IMR-90 (cell line): ENCODE data around the gene OGFOD2. TPM values are rescaled to one million over a fixed set of nuclear protein-coding genes. Genes with fewer than 3 reads are reported as not detected.
"Not testable (repeated sequence)": the region's sequence is repeated elsewhere in the genome, so short reads cannot be mapped to it uniquely, and the experiment has no call there.

ENCODE experiments used
- ATAC-seq: fragments of 200-7000 bp; cut with Tn5 transposase; 2 replicates; pipeline ENCODE4 v1.9.1; 2020; ENCODE audit warnings: low read depth, mild to moderate bottlenecking, moderate library complexity
- BruUV-seq: library from RNA; stranded (reverse); fragments of 400-500 nt; replicated peaks from 2 replicates; lab custom pipeline; 2021; lab: Mats Ljungman, UMichigan
- CTCF ChIA-PET: fragments of 300-600 bp; formaldehyde crosslinking; extraction: SDS; loops from one replicate; lab custom pipeline; 2021; ENCODE audit warnings: antibody characterized with exemption; lab: Yijun Ruan, JAX
- POLR2A ChIA-PET: fragments of 300-600 bp; sonication (Branson Sonifier 250); formaldehyde crosslinking; loops from one replicate; lab custom pipeline; 2022; ENCODE audit warnings: antibody characterized with exemption; ENCODE audit not compliant: unreplicated experiment; lab: Charles Lee
- DNase-seq: peaks from one replicate; pipeline ENCODE4 v3.0.0; 2013
- H2AFZ ChIP-seq: replicated peaks from 2 replicates; pipeline ENCODE3; 2013; ENCODE audit warnings: low read length, mild to moderate bottlenecking; ENCODE audit not compliant: poor library complexity
- H2AK5ac ChIP-seq: 2 replicates; pipeline ENCODE4 v1.6.1; 2013; ENCODE audit warnings: low read depth, low read length, inconsistent platforms
- H2AK9ac ChIP-seq: replicated peaks from 2 replicates; pipeline ENCODE3; 2013; ENCODE audit warnings: mild to moderate bottlenecking, low read depth, low read length, moderate library complexity; ENCODE audit not compliant: poor library complexity
- H2BK120ac ChIP-seq: 2 replicates; pipeline ENCODE4 v1.6.1; 2013; ENCODE audit warnings: low read depth, low read length, inconsistent platforms
- H2BK15ac ChIP-seq: 3 replicates; pipeline ENCODE4 v1.6.1; 2013; ENCODE audit warnings: low read depth, low read length, inconsistent platforms
- H2BK20ac ChIP-seq: 2 replicates; pipeline ENCODE4 v1.6.1; 2013; ENCODE audit warnings: low read depth, mild to moderate bottlenecking, inconsistent platforms, low read length, moderate library complexity
- H2BK5ac ChIP-seq: 2 replicates; pipeline ENCODE4 v1.6.1; 2013; ENCODE audit warnings: mild to moderate bottlenecking, low read depth, low read length, inconsistent platforms; ENCODE audit not compliant: poor library complexity, severe bottlenecking
- H3K14ac ChIP-seq: replicated peaks from 2 replicates; pipeline ENCODE4 v1.6.1; 2013; ENCODE audit warnings: low read depth, low read length, inconsistent platforms
- H3K18ac ChIP-seq: 2 replicates; pipeline ENCODE4 v1.6.1; 2013; ENCODE audit warnings: low read depth, low read length, control low read depth
- H3K23ac ChIP-seq: 2 replicates; pipeline ENCODE4 v1.6.1; 2013; ENCODE audit warnings: low read depth, low read length, inconsistent platforms
- H3K27ac ChIP-seq: 2 replicates; pipeline ENCODE4 v1.5.1; 2013; ENCODE audit warnings: mild to moderate bottlenecking, control low read depth, low read length; ENCODE audit not compliant: insufficient read depth
- H3K27me3 ChIP-seq: 2 replicates; pipeline ENCODE4 v1.6.1; 2013; ENCODE audit warnings: low read length; ENCODE audit not compliant: control insufficient read depth, insufficient read depth
- H3K36me3 ChIP-seq: 2 replicates; pipeline ENCODE4 v1.6.1; 2013; ENCODE audit warnings: low read length, mixed read lengths; ENCODE audit not compliant: control insufficient read depth, insufficient read depth
- H3K4ac ChIP-seq: 2 replicates; pipeline ENCODE4 v1.6.1; 2013; ENCODE audit warnings: low read depth, low read length, inconsistent platforms
- H3K4me1 ChIP-seq: 2 replicates; pipeline ENCODE4 v1.6.1; 2013; ENCODE audit warnings: low read length, mixed read lengths; ENCODE audit not compliant: control insufficient read depth, insufficient read depth
- H3K4me2 ChIP-seq: 2 replicates; pipeline ENCODE4 v1.6.1; 2013; ENCODE audit warnings: low read depth, mild to moderate bottlenecking, control low read depth, low read length, moderate library complexity
- H3K4me3 ChIP-seq: 2 replicates; pipeline ENCODE4 v1.5.1; 2013; ENCODE audit warnings: low read depth, mild to moderate bottlenecking, control low read depth, low read length, moderate library complexity; ENCODE audit not compliant: insufficient read depth
- H3K56ac ChIP-seq: 2 replicates; pipeline ENCODE4 v1.6.1; 2013; ENCODE audit warnings: low read length, inconsistent platforms; ENCODE audit not compliant: insufficient read depth; ENCODE audit errors: extremely low read depth
- H3K79me1 ChIP-seq, 2 experiments: 2 replicates each; pipeline ENCODE4 v1.6.1; 2013; ENCODE audit warnings: low read length in 2 of 2, inconsistent platforms in 1 of 2, low read depth in 1 of 2
- H3K9ac ChIP-seq: 2 replicates; pipeline ENCODE4 v1.6.1; 2013; ENCODE audit warnings: low read depth, low read length, control low read depth
- H3K9me1 ChIP-seq: 2 replicates; pipeline ENCODE4 v1.6.1; 2013; ENCODE audit warnings: low read length, inconsistent platforms; ENCODE audit not compliant: insufficient read depth
- H3K9me3 ChIP-seq: 2 replicates; pipeline ENCODE4 v1.6.1; 2013; ENCODE audit warnings: low read length; ENCODE audit not compliant: control insufficient read depth, insufficient read depth
- H4K20me1 ChIP-seq: 2 replicates; pipeline ENCODE4 v1.6.1; 2013; ENCODE audit warnings: low read length, inconsistent platforms; ENCODE audit not compliant: insufficient read depth
- H4K5ac ChIP-seq: 2 replicates; pipeline ENCODE4 v1.6.1; 2013; ENCODE audit warnings: mild to moderate bottlenecking, low read depth, low read length, control low read depth
- H4K8ac ChIP-seq, 2 experiments: 2 replicates each; pipeline ENCODE4 v1.6.1; 2013; ENCODE audit warnings: low read depth in 2 of 2, low read length in 2 of 2, control low read depth in 1 of 2, inconsistent platforms in 1 of 2
- H4K91ac ChIP-seq: 2 replicates; pipeline ENCODE4 v1.6.1; 2013; ENCODE audit warnings: low read depth, low read length, inconsistent platforms; ENCODE audit not compliant: insufficient read depth
- WGBS, 2 experiments: methylation state at CpG; one replicate each; pipeline versions ENCODE4 v1.1.5 to v1.1.7; 2013; ENCODE audit warnings: missing lambda C conversion rate in 2 of 2; ENCODE audit not compliant: insufficient read length in 1 of 2; ENCODE audit errors: extremely low coverage in 2 of 2; 5-methylcytosine and 5-hydroxymethylcytosine counted together
- dilution Hi-C: fragments of 300-500 bp; cut with HindIII; formaldehyde crosslinking; loops from one replicate; pipeline ENCODE4 v1.14.3; 2018; ENCODE audit warnings: low sequenced_read_pairs; ENCODE audit not compliant: unreplicated experiment
- in situ Hi-C: fragments of 300-500 bp; cut with MboI; formaldehyde crosslinking; loops from 3 replicates; pipeline ENCODE4 v1.14.3; 2019; ENCODE audit warnings: low sequenced_read_pairs, inconsistent platforms, mixed read lengths
- intact Hi-C: fragments of 100-400 bp; cut with micrococcal nuclease; formaldehyde crosslinking; loops from 2 replicates; pipeline ENCODE4 v1.10.0; 2022
- polyA plus RNA-seq, 3 experiments: library from polyadenylated mRNA; depleted of rRNA; stranded (reverse); fragments of >200 nt; gene quantifications; 2 replicates each; pipeline ENCODE4 v1.2.3, GENCODE V29; 2012; ENCODE audit warnings: low replicate concordance in 1 of 3
- total RNA-seq: library from RNA; depleted of rRNA; stranded (reverse); fragments of >200 nt; gene quantifications from 2 replicates; pipeline ENCODE4 v1.2.3, GENCODE V29; 2012

Gene OGFOD2
- total and polyA plus RNA-seq, 2 of the 4 experiments (the other 2 are of a cell fraction), result 4.3 to 18.2 TPM

GRCh38 chr12:123014473-123014872, 39.4 kb downstream of the OGFOD2 start:
- H2BK20ac ChIP-seq, H4K8ac ChIP-seq, H2BK5ac ChIP-seq, DNase-seq, intact Hi-C loops, H3K4me2 ChIP-seq, H2AK5ac ChIP-seq, H3K9me1 ChIP-seq, H4K91ac ChIP-seq, H4K20me1 ChIP-seq, H3K36me3 ChIP-seq, H4K5ac ChIP-seq, H3K79me1 ChIP-seq, H3K9ac ChIP-seq, CTCF ChIA-PET, H3K4ac ChIP-seq, H3K23ac ChIP-seq, H3K14ac ChIP-seq, H2AK9ac ChIP-seq, H2BK120ac ChIP-seq, in situ Hi-C loops, H3K27ac ChIP-seq, H2AFZ ChIP-seq, H3K9me3 ChIP-seq, H3K4me3 ChIP-seq, H3K27me3 ChIP-seq, H3K4me1 ChIP-seq, H3K18ac ChIP-seq, H2BK15ac ChIP-seq, ATAC-seq, dilution Hi-C loops, POLR2A ChIA-PET, H3K56ac ChIP-seq: not testable (repeated sequence)
- TSS peak; percentile 29 for BruUV-seq
- no CpG with 5 or more reads among the region's 4 CpGs for WGBS, 2 experiments
